A375 (cell line): ENCODE results near the gene LDLRAP1. TPM values are rescaled to one million over a fixed set of nuclear protein-coding genes. Genes with fewer than 3 reads are reported as not detected.

Experiments
- total RNA-seq: library from RNA; depleted of rRNA; stranded (reverse); fragments of >200 nt; shearing (Covaris generic); gene quantifications from 2 replicates; pipeline ENCODE4 v1.2.3, GENCODE V29; 2014; rRNA removed

The LDLRAP1 gene
- total RNA-seq, result 12.5 and 13.7 TPM in 2 replicates

GRCh38 chr1:25543425-25544242, at the start of gene LDLRAP1:
TSS of gene LDLRAP1 (plus strand) at chr1:25543606. CDS start at chr1:25543699, 93 bp downstream.

GRCh38 chr1:25616095-25616986, 72.9 kb downstream of the LDLRAP1 start, which contains the start of gene MAN1C1:
TSS of gene MAN1C1 (plus strand) at chr1:25616791. CDS start at chr1:25617798, 1,007 bp downstream.

Other genes starting within 250 kb of the LDLRAP1 start
- 58.9 and 77.4 TPM in 2 replicates for gene TMEM50A, start 205.3 kb upstream of the LDLRAP1 start, total RNA-seq
- 1.0 and 2.4 TPM in 2 replicates for gene RHCE, start 122.8 kb upstream of the LDLRAP1 start, total RNA-seq
- 12.9 and 13.0 TPM in 2 replicates for gene MACO1, start 112.7 kb upstream of the LDLRAP1 start, total RNA-seq
- gene MAN1C1, start 73.2 kb downstream of the LDLRAP1 start, total RNA-seq, result 0.49 and 0.72 TPM in 2 replicates